Renal cortical epithelial cell (primary cell): Measurements from ENCODE around the gene SMIM13. TPM values are rescaled to one million over a fixed set of nuclear protein-coding genes. Genes with fewer than 3 reads are reported as not detected.

Experiments
- total RNA-seq: library from RNA; depleted of rRNA; stranded (reverse); fragments of >200 nt; gene quantifications from 2 replicates; pipeline ENCODE4 v1.2.3, GENCODE V29; 2014

The SMIM13 gene
- total RNA-seq, 1 donor from 2014 or later, result 11.0 TPM

Other genes starting within 250 kb of the SMIM13 start
- gene GCM2, start 211.8 kb upstream of the SMIM13 start, total RNA-seq, result not detected in 2 replicates
- gene SYCP2L, start 206.8 kb upstream of the SMIM13 start, total RNA-seq, result 0.35 and 0.52 TPM in 2 replicates
- gene ELOVL2, start 49.5 kb upstream of the SMIM13 start, total RNA-seq, result under 0.01 and 0.05 TPM in 2 replicates
- not detected in 2 replicates for gene ERVFRD-1, start 17.9 kb downstream of the SMIM13 start, total RNA-seq
- 86.7 and 131 TPM in 2 replicates for gene NEDD9, start 138.8 kb downstream of the SMIM13 start, total RNA-seq